ENCODE results near the gene PRDM13.
"Not testable (repeated sequence)": the region's sequence is repeated elsewhere in the genome, so short reads cannot be mapped to it uniquely, and the experiment has no call there.

PRDM13 gene

DNA sequence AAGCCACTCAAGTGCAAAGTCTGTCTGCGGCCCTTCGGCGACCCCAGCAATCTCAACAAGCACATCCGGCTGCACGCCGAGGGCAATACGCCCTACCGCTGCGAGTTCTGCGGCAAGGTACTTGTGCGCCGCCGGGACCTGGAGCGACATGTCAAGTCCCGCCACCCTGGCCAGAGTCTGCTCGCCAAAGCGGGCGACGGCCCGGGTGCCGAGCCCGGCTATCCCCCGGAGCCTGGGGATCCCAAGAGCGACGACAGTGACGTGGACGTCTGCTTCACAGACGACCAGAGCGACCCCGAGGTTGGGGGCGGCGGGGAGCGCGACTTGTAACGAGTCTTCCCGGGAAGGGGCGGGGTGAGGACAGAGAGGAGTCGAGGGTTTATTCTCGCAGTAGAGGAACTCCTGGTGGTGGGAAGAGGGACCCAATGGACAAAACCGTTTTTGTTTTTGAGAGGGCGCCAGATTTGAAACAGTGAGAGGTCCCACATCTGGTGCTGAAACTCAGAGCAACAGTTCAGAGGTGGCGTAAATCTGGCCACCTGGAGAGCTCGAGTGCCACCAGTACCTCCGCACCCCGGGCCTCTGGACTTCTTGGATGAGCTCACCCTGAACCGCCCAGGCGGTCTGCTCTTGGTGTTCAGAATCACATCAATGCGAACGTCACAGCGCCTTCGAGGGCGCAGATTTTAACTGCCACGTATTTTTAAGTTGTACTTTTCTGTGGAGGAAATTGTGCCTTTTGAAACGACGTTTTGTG is 8.0 kb downstream of the PRDM13 start:
- Histone ChIP-seq H3K4me3 (replicated peaks; ENCODE audit: low read depth, low read length) (peak overlapping the region; percentile 64), H3K36me3 (ENCODE audit: control insufficient read depth, insufficient read depth, low read length) (no peaks in the 10 kb centered on the region)
- peak; percentile 59 for DNase-seq (ENCODE audit: extremely low read depth, insufficient read length)

DNA sequence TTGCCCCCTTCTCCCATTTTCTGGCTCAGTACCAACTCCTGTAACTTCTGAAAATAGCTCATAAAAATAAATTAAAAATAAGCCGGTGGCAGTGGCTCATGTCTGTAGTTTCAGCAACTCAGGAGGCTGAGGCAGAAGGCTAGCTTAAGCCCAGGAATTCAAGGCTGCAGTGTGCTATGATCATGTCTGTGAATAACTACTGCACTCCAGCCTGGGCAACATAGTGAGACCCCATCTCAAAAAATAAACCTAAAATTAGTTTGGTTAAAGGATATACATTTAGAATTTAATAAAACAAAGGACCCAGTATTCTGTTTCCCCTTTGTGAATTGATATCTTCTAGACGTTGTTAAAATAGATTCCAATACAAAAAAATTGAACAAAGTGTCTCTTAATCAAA is 10.5 kb downstream of the PRDM13 start:
- TF ChIP-seq, protein P1, sequence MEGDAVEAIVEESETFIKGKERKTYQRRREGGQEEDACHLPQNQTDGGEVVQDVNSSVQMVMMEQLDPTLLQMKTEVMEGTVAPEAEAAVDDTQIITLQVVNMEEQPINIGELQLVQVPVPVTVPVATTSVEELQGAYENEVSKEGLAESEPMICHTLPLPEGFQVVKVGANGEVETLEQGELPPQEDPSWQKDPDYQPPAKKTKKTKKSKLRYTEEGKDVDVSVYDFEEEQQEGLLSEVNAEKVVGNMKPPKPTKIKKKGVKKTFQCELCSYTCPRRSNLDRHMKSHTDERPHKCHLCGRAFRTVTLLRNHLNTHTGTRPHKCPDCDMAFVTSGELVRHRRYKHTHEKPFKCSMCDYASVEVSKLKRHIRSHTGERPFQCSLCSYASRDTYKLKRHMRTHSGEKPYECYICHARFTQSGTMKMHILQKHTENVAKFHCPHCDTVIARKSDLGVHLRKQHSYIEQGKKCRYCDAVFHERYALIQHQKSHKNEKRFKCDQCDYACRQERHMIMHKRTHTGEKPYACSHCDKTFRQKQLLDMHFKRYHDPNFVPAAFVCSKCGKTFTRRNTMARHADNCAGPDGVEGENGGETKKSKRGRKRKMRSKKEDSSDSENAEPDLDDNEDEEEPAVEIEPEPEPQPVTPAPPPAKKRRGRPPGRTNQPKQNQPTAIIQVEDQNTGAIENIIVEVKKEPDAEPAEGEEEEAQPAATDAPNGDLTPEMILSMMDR (IDR thresholded peaks at IDR 0.05; ENCODE audit: insufficient read depth, low read length, poor library complexity, severe bottlenecking), result no peak
- Histone ChIP-seq H3K4me3 (replicated peaks; ENCODE audit: low read depth, low read length) (no peak overlapping the region), H3K36me3 (ENCODE audit: control insufficient read depth, insufficient read depth, low read length) (no peaks in the 10 kb centered on the region), H3K27me3 (replicated peaks; ENCODE audit: control insufficient read depth, insufficient read depth, low read length) (no peaks in the 10 kb centered on the region)
- DNase-seq (ENCODE audit: extremely low read depth, insufficient read length), result no peak

More for the DNA sequence above, 8.0 kb downstream of the PRDM13 start:
- H3K27me3 ChIP-seq (replicated peaks; ENCODE audit: control insufficient read depth, insufficient read depth, low read length), result no peaks in the 10 kb centered on the region
- TF ChIP-seq, protein P1 (IDR thresholded peaks at IDR 0.05; ENCODE audit: insufficient read depth, low read length, poor library complexity, severe bottlenecking), result no peak

DNA sequence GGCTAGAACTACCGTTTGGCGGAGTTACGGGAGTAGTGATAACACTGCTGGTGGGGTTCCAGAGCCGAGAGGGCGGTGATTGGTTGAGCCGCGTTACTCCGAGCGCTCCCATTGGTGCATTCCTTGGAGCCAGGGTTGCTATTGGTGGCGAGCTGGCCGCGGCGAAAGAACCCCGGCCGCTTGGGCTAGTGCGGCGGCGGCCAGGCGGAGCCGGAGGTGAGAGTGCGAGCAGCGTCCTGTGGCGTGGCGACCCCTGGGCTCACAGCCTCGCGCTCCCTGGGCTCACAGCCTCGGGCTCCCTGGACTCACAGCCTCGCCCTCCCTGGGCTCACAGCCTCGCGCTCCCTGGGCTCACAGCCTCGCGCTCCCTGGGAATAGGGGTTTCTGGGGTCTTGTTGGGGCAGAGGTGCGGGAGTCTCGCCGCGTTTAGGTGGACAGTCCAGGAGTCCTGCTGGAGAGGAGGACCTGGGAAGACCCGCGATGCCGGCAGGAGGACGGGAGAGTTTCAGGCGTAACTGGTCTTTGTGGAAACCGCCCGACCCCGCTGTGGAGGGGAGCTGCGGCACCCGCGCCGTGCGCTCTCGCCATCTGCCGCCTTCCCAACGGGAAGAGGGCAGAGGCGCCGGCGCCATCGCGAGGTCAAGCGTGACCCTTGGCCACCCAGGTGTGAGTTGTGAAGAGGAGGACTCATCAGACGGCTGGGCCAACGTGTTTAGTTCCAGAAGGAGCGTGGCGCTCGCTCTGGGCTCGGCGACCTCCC is 12.2 kb downstream of the PRDM13 start:
- no peak for DNase-seq (ENCODE audit: extremely low read depth, insufficient read length)
- TF ChIP-seq, protein P1 (IDR thresholded peaks at IDR 0.05; ENCODE audit: insufficient read depth, low read length, poor library complexity, severe bottlenecking), result no peak
- no peak overlapping the region for H3K4me3 ChIP-seq (replicated peaks; ENCODE audit: low read depth, low read length)
- H3K27me3 ChIP-seq (replicated peaks; ENCODE audit: control insufficient read depth, insufficient read depth, low read length), result no peaks in the 10 kb centered on the region
- no peaks in the 10 kb centered on the region for H3K36me3 ChIP-seq (ENCODE audit: control insufficient read depth, insufficient read depth, low read length)

DNA sequence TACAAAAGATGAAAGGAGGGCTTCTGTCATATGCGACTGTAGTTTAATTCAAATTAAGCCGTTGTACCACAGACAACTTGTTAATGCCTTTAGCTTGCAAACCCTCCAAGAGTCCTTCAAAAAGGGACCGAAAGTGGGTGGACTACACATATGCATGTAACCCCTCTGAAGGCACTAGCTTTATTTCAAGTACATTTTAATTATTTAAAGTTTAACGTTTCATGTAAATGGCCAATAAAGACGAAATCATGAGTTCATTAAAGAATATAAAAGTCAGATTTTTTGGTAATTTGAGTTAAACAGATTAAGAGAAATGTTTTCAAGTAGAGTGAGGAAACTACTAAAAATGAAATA is 12.8 kb downstream of the PRDM13 start:
- Histone ChIP-seq H3K4me3 (replicated peaks; ENCODE audit: low read depth, low read length) (no peak overlapping the region), H3K27me3 (replicated peaks; ENCODE audit: control insufficient read depth, insufficient read depth, low read length) (no peaks in the 10 kb centered on the region; the same call in none of the 2 replicates), H3K36me3 (ENCODE audit: control insufficient read depth, insufficient read depth, low read length) (no peaks in the 10 kb centered on the region)
- TF ChIP-seq, protein P1 (IDR thresholded peaks at IDR 0.05; ENCODE audit: insufficient read depth, low read length, poor library complexity, severe bottlenecking), result no peak
- no peak for DNase-seq (ENCODE audit: extremely low read depth, insufficient read length)

DNA sequence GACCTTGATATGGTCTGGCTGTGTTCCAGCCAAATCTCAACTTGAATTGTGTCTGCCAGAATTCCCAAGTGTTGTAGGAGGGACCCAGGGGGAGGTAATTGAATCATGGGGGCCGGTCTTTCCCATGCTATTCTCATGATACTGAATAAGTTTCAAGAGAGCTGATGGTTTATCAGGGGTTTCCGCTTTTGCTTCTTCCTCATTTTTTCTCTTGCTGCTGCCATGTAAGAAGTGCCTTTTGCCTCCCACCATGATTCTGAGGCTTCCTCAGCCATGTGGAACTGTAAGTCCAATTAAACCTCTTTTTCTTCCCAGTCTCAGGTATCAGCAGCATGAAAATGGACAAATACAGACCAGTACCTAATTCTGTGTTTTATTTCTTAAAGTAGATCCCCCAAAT is 15.4 kb downstream of the PRDM13 start:
- not testable (repeated sequence) for DNase-seq (ENCODE audit: extremely low read depth, insufficient read length); H3K4me3 ChIP-seq (replicated peaks; ENCODE audit: low read depth, low read length); H3K27me3 ChIP-seq (replicated peaks; ENCODE audit: control insufficient read depth, insufficient read depth, low read length); H3K36me3 ChIP-seq (ENCODE audit: control insufficient read depth, insufficient read depth, low read length)

DNA sequence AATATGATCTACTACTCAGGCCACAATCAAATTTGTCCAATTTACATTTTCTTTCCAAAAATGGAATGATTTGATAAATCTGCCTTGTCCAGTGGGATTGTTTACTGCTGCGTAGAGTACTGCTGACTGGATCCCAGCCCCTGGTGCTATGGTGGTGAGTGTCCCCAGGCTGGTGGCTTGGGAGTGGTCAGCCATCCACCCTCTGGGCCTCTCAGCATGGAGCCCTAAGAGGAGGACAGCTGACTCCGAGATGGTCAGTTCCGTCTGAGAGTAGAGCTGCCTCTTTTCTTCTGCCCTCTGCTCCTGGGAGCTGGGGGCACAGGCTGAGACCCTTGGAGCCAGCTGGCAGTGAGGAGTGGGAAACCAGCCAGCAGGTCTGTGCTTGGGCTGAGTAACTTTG is 22.7 kb downstream of the PRDM13 start:
- H3K4me3 ChIP-seq (replicated peaks; ENCODE audit: low read depth, low read length), result no peak overlapping the region
- no peaks in the 10 kb centered on the region for H3K36me3 ChIP-seq (ENCODE audit: control insufficient read depth, insufficient read depth, low read length)
- TF ChIP-seq, protein P1 (IDR thresholded peaks at IDR 0.05; ENCODE audit: insufficient read depth, low read length, poor library complexity, severe bottlenecking), result no peak
- H3K27me3 ChIP-seq (replicated peaks; ENCODE audit: control insufficient read depth, insufficient read depth, low read length), result peaks cover 2% of the 10 kb centered on the region
- DNase-seq (ENCODE audit: extremely low read depth, insufficient read length), result no peak

Measured in GM06990 (cell line).